Measurements from ENCODE around the gene IGSF21.

Gene IGSF21

GRCh38 chr1:18240906-18241305, 133.3 kb downstream of the IGSF21 start:
- no peaks in the 10 kb centered on the region for H3K36me3 ChIP-seq (ENCODE audit: control insufficient read depth, insufficient read depth, low read length)
- no peak for TF ChIP-seq CTCF (IDR thresholded peaks at IDR 0.05; ENCODE audit: insufficient read depth, low read length, poor library complexity, severe bottlenecking)
- no peak for DNase-seq (ENCODE audit: extremely low read depth, insufficient read length)
- H3K4me3 ChIP-seq (replicated peaks; ENCODE audit: low read depth, low read length) = no peak overlapping the region
- no peaks in the 10 kb centered on the region; the same call in 1 of the 2 replicates for H3K27me3 ChIP-seq (replicated peaks; ENCODE audit: control insufficient read depth, insufficient read depth, low read length)

- Histone ChIP-seq H3K36me3 (ENCODE audit: control insufficient read depth, insufficient read depth, low read length) (no peaks in the 10 kb centered on the region), H3K4me3 (replicated peaks; ENCODE audit: low read depth, low read length) (no peak overlapping the region), H3K27me3 (replicated peaks; ENCODE audit: control insufficient read depth, insufficient read depth, low read length) (no peaks in the 10 kb centered on the region; the same call in 1 of the 2 replicates)
- no peak for DNase-seq (ENCODE audit: extremely low read depth, insufficient read length)
- TF ChIP-seq CTCF (IDR thresholded peaks at IDR 0.05; ENCODE audit: insufficient read depth, low read length, poor library complexity, severe bottlenecking) = no peak
Observed at GRCh38 chr1:18241891-18242290, 134.3 kb downstream of the IGSF21 start.

GRCh38 chr1:18243503-18244175, 136.0 kb downstream of the IGSF21 start:
- H3K36me3 ChIP-seq (ENCODE audit: control insufficient read depth, insufficient read depth, low read length) = no peaks in the 10 kb centered on the region
- no peak overlapping the region for H3K4me3 ChIP-seq (replicated peaks; ENCODE audit: low read depth, low read length)
- no peaks in the 10 kb centered on the region; the same call in 1 of the 2 replicates for H3K27me3 ChIP-seq (replicated peaks; ENCODE audit: control insufficient read depth, insufficient read depth, low read length)
- TF ChIP-seq CTCF (IDR thresholded peaks at IDR 0.05; ENCODE audit: insufficient read depth, low read length, poor library complexity, severe bottlenecking) = no peak
- DNase-seq (ENCODE audit: extremely low read depth, insufficient read length) = no peak

- H3K4me3 ChIP-seq (replicated peaks; ENCODE audit: low read depth, low read length) = no peak overlapping the region
- H3K27me3 ChIP-seq (replicated peaks; ENCODE audit: control insufficient read depth, insufficient read depth, low read length) = no peaks in the 10 kb centered on the region; the same call in 1 of the 2 replicates
- TF ChIP-seq CTCF (IDR thresholded peaks at IDR 0.05; ENCODE audit: insufficient read depth, low read length, poor library complexity, severe bottlenecking) = no peak
- DNase-seq (ENCODE audit: extremely low read depth, insufficient read length) = no peak
- H3K36me3 ChIP-seq (ENCODE audit: control insufficient read depth, insufficient read depth, low read length) = no peaks in the 10 kb centered on the region
Observed at GRCh38 chr1:18244762-18245161, 137.2 kb downstream of the IGSF21 start.

- Histone ChIP-seq H3K36me3 (ENCODE audit: control insufficient read depth, insufficient read depth, low read length) (no peaks in the 10 kb centered on the region), H3K4me3 (replicated peaks; ENCODE audit: low read depth, low read length) (no peak overlapping the region), H3K27me3 (replicated peaks; ENCODE audit: control insufficient read depth, insufficient read depth, low read length) (no peaks in the 10 kb centered on the region; the same call in 1 of the 2 replicates)
- DNase-seq (ENCODE audit: extremely low read depth, insufficient read length) = no peak
- TF ChIP-seq CTCF (IDR thresholded peaks at IDR 0.05; ENCODE audit: insufficient read depth, low read length, poor library complexity, severe bottlenecking) = no peak
Observed at GRCh38 chr1:18245647-18246046, 138.0 kb downstream of the IGSF21 start.

Data from GM06990 (cell line).